Heart left ventricle (tissue), 16 donors: Measurements from ENCODE around the gene MED16. TPM values are rescaled to one million over a fixed set of nuclear protein-coding genes. Genes with fewer than 3 reads are reported as not detected.
A peak's percentile ranks its signal among the peaks of the same experiment; 100 is the strongest.

ENCODE experiments used
- ATAC-seq, 4 donors: fragments of 200-7000 bp; cut with Tn5 transposase; one replicate each; pipeline ENCODE4 v1.9.1; 2020 to 2022; ENCODE audit warnings: moderate library complexity in 4 of 4, mild to moderate bottlenecking in 3 of 4, moderate number of reproducible peaks in 1 of 4
- DNase-seq, 5 donors: peaks; one replicate each; pipeline ENCODE4 v3.0.0-alpha.2; 2020
- H3K27ac ChIP-seq, 12 donors: fragments of 200-600 bp; sonication (generic) in 4 of 12; one replicate each; pipeline versions ENCODE4 v1.5.0 to v1.8.0; 2016 to 2022; ENCODE audit warnings: mild to moderate bottlenecking in 2 of 12
- H3K27me3 ChIP-seq, 9 donors: fragments of 200-600 bp; sonication (generic) in 2 of 9; one replicate each; pipeline versions ENCODE4 v1.5.1 to v1.8.0; 2016 to 2022; ENCODE audit warnings: mild to moderate bottlenecking in 3 of 9
- H3K36me3 ChIP-seq, 9 donors: fragments of 200-600 bp; sonication (generic) in 2 of 9; one replicate each; pipeline versions ENCODE4 v1.5.0 to v1.8.0; 2018 to 2022; ENCODE audit warnings: mild to moderate bottlenecking in 2 of 9
- H3K4me1 ChIP-seq, 12 donors: fragments of 200-600 bp; sonication (generic) in 4 of 12; one replicate each; pipeline versions ENCODE4 v1.5.0 to v1.8.0; 2016 to 2022; ENCODE audit warnings: mild to moderate bottlenecking in 3 of 12
- H3K4me3 ChIP-seq, 12 donors: fragments of 200-600 bp; sonication (generic) in 4 of 12; one replicate each; pipeline versions ENCODE4 v1.5.0 to v1.8.0; 2017 to 2022; ENCODE audit warnings: mild to moderate bottlenecking in 9 of 12, moderate library complexity in 4 of 12
- H3K9me3 ChIP-seq, 12 donors: fragments of 200-600 bp; sonication (generic) in 4 of 12; one replicate each; pipeline versions ENCODE4 v1.5.0 to v1.8.0; 2016 to 2022; ENCODE audit warnings: mild to moderate bottlenecking in 1 of 12
- POLR2A ChIP-seq, 2 donors: fragments of 450-650 bp; IDR thresholded peaks; one replicate each; pipeline ENCODE4 v1.6.1; 2017; ENCODE audit warnings: antibody characterized with exemption in 2 of 2, mild to moderate bottlenecking in 2 of 2, moderate library complexity in 2 of 2
- WGBS, 4 donors: extraction: QIAGEN DNeasy Blood & Tissue Kit in 2 of 4; methylation state at CpG; one replicate each; pipeline versions ENCODE4 v1.1.5 to v1.1.7; 2013 to 2018; 5-methylcytosine and 5-hydroxymethylcytosine counted together
- intact Hi-C, 10 donors: fragments of 100-400 bp; cut with DNase I; formaldehyde crosslinking; loops; one replicate each; pipeline versions ENCODE4 v1.11.1 to v1.14.2; 2022
- polyA plus RNA-seq, 2 donors: library from polyadenylated mRNA; stranded (reverse); fragments of 200-250 nt; gene quantifications; one replicate each; pipeline ENCODE4 v1.2.3, GENCODE V29; 2013
- total RNA-seq, 9 donors: library from RNA; depleted of rRNA in 2 of 9; stranded (reverse); fragments of >200 nt in 2 of 9; fragmentation: NEBNext Ultra II Directional in 3 of 9; extraction: Animal tissue kit (Norgen Biotek cat#: 25700) in 3 of 9; gene quantifications; one replicate each; pipeline versions ENCODE4 v1.1.0 to v1.2.4, GENCODE V29; 2016 to 2023
- TF ChIP-seq, protein P1 (sequence below), 12 donors: fragments of 200-600 bp; sonication (generic) in 4 of 12; IDR thresholded peaks; one replicate each; pipeline versions ENCODE4 v1.5.0 to v1.8.0; 2018 to 2022; ENCODE audit warnings: antibody characterized with exemption in 12 of 12, mild to moderate bottlenecking in 5 of 12
- donor health status: ischemic (EF 13 %, LVEDD 7.1; RV severe dilation, severe dysfunction).
- donor health status: healthy with polysubstance abuse.
- donor health status: DM: no; HTN: yes; CAD: no.
- donor health status: DM: no; HTN: no; CAD: no.
- donor health status: ischemic (EF 25% LVEDD 6.9; RV normal size, moderate dysfunction).
- donor health status: ischemic (EF 25% LVEDD 5.7; RV mildly dilated, moderate dysfunction).
- donor health status: healthy.
- donor health status: DM: yes; HTN: yes; CAD: no.
- donor health status: ischemic (EF 35%, LVEDD 5.7; RV mildly dilated, moderate dysfunction).
- donor health status: nonischemic (EF 11% LVEDD 7.7; RV severe dilation, severe dysfunction).
- donor health status: DM: yes; HTN: yes; CAD: no.
- donor health status: PGD.
- donor health status: ischemic (EF 29% LVEDD 5.4; RV normal size, mild dysfunction).
- donor health status: nonischemic (EF 23%, LVEDD 6.1; RV moderate dilation, normal function).

Gene MED16
- total and polyA plus RNA-seq, 11 donors, result 17.5 to 41.9 (median 26.2) TPM

DNA sequence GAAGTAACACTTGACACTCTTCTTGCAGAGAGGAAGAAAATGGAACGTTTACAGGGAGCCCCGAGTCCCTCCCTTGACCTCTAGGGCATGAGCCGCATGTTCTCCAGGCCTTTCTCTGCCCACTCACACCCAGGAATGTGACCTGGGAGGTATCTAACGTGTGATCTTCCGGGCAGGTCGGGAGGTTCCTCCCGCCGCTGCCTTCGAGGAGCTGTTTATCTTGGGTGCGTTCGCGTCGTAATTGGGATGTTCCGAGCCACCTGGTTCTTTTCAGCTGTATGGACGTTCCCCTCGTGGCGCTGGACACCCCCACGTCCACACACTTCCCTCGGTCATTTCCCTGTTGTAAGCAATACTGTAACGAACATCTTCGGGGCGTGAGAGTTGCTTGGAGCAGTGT, 46.5 kb upstream of the MED16 start:
- no peaks in the 10 kb centered on the region for H3K27me3 ChIP-seq
- peaks cover 0 to 36% (median 14%) of the 10 kb centered on the region in 12 donors for H3K4me1 ChIP-seq
- intact Hi-C loops, result loop anchor here in 1 of 10 donors (5.0 kb wide), 1 partner anchor 38 kb away; no protein-coding TSS in a partner anchor
- no peak overlapping the region for H3K27ac ChIP-seq
- H3K4me3 ChIP-seq, result no peak overlapping the region
- peak in 1 of 5 donors; percentile 6 for DNase-seq
- no peak for TF ChIP-seq POLR2A (IDR thresholded peaks at IDR 0.05)
- TF ChIP-seq, protein P1, sequence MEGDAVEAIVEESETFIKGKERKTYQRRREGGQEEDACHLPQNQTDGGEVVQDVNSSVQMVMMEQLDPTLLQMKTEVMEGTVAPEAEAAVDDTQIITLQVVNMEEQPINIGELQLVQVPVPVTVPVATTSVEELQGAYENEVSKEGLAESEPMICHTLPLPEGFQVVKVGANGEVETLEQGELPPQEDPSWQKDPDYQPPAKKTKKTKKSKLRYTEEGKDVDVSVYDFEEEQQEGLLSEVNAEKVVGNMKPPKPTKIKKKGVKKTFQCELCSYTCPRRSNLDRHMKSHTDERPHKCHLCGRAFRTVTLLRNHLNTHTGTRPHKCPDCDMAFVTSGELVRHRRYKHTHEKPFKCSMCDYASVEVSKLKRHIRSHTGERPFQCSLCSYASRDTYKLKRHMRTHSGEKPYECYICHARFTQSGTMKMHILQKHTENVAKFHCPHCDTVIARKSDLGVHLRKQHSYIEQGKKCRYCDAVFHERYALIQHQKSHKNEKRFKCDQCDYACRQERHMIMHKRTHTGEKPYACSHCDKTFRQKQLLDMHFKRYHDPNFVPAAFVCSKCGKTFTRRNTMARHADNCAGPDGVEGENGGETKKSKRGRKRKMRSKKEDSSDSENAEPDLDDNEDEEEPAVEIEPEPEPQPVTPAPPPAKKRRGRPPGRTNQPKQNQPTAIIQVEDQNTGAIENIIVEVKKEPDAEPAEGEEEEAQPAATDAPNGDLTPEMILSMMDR (IDR thresholded peaks at IDR 0.05), result no peak
- WGBS, 4 donors, result 91 to 94% (median 92%) methylated on average over 22 of the region's 22 CpGs
- peaks cover 0 to 4% (median 0%) of the 10 kb centered on the region in 12 donors for H3K9me3 ChIP-seq
- no peak for ATAC-seq
- peaks cover 0 to 10% (median 0%) of the 10 kb centered on the region in 9 donors for H3K36me3 ChIP-seq

DNA sequence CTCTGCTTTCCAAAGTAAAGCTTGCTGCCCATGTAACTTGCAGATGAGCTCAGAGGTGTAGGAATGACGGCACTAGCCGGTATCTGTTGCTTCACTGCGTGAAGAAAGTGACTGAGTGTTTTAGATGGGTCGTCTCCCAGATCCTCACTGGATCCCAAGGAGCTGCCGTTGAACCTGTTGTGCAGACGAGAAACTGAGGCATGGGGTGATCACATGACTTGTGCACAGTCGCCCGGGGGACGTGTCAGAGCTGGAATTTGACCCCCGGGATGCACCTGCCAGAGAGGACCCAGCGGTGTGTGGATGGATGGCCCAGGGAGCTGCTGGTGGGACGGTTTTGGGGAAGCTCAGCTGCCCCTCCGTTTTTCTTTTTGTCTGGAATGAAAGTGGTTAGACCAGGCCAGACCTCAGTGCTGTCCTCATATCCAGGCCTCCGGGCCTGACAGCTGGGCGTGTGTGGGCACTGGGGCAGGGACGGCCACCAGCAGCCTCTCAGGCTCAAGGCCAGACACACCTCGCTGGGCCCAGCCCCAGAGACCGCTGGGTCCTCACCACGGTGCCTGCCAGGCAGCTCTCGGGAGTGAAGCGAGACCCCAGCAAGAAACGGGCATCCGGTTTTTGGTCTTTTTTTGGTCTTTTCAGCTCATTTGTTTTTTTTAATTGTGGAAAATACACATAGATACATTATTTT, 45.4 kb upstream of the MED16 start:
- 89 to 93% (median 91%) methylated on average over 19 to 23 of the region's 23 CpGs for WGBS, 4 donors
- Histone ChIP-seq H3K4me1 (peaks cover 0 to 46% (median 24%) of the 10 kb centered on the region in 12 donors), H3K27ac (no peak overlapping the region), H3K4me3 (no peak overlapping the region), H3K9me3 (peaks cover 0 to 2% (median 0%) of the 10 kb centered on the region in 12 donors), H3K27me3 (no peaks in the 10 kb centered on the region), H3K36me3 (peaks cover 0 to 10% (median 0%) of the 10 kb centered on the region in 9 donors)
- no peak for DNase-seq
- intact Hi-C loops, result loop anchor here in 1 of 10 donors (5.0 kb wide), 1 partner anchor 39 kb away; no protein-coding TSS in a partner anchor
- no peak for ATAC-seq
- TF ChIP-seq POLR2A (IDR thresholded peaks at IDR 0.05), result no peak
- TF ChIP-seq, protein P1 (IDR thresholded peaks at IDR 0.05), result no peak

DNA sequence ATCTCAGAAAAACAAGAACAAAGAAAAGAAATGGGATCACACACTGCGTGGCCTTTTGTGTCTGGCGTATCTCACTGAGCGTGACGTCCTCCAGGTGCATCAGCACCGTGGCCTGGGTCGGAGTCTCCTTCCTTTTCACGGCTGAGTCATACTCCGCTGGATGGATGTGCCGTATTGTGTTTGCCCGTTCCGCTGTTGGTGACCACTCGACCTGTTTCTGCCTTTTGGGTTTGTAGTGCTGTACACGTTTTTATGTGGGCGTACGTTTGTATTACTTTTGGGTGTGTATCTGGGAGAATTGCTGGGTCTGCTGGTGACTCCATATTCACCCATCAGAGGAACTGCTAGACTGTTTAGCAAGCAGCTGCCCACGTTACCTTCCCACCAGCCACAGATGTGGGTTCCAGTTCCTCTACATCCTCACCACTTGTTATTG, 44.3 kb upstream of the MED16 start:
- WGBS, 4 donors, result 90 to 96% (median 94%) methylated on average over 16 of the region's 16 CpGs
- no peaks in the 10 kb centered on the region for H3K36me3 ChIP-seq
- peaks cover 4 to 57% (median 35%) of the 10 kb centered on the region in 12 donors for H3K4me1 ChIP-seq
- ATAC-seq (no peak), DNase-seq (no peak)
- intact Hi-C loops, result loop anchor here in 1 of 10 donors (5.0 kb wide), 1 partner anchor 40 kb away; no protein-coding TSS in a partner anchor
- H3K9me3 ChIP-seq, result no peaks in the 10 kb centered on the region
- no peak for TF ChIP-seq POLR2A (IDR thresholded peaks at IDR 0.05)
- TF ChIP-seq, protein P1 (IDR thresholded peaks at IDR 0.05), result no peak
- no peaks in the 10 kb centered on the region for H3K27me3 ChIP-seq
- no peak overlapping the region for H3K27ac ChIP-seq
- H3K4me3 ChIP-seq, result no peak overlapping the region

DNA sequence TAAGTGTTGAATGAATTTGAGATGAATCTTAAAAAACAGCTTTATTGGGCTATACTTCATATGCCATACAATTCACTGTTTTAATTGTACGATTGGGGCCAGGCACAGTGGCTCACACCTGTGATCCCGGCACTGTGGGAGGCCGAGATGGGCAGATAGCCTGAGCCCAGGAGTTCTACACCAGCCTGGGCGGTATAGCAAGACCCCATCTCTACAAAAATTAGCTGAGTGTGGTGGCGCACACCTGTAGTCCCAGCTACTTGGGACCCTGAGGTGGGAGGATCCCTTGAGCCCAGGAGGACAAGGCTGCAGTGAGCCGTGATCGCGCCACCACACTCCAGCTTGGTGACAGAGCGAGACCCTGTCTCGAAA, 43.2 kb upstream of the MED16 start:
- H3K27me3 ChIP-seq, result no peaks in the 10 kb centered on the region
- H3K4me3 ChIP-seq, result no peak overlapping the region
- H3K9me3 ChIP-seq, result no peaks in the 10 kb centered on the region
- no peak for ATAC-seq
- no peaks in the 10 kb centered on the region for H3K36me3 ChIP-seq
- intact Hi-C loops, result loop anchor here in 1 of 10 donors (5.0 kb wide), 1 partner anchor 41 kb away; no protein-coding TSS in a partner anchor
- peaks cover 4 to 57% (median 32%) of the 10 kb centered on the region in 12 donors for H3K4me1 ChIP-seq
- no peak for TF ChIP-seq POLR2A (IDR thresholded peaks at IDR 0.05)
- TF ChIP-seq, protein P1 (IDR thresholded peaks at IDR 0.05), result no peak
- no peak for DNase-seq
- 93 to 98% (median 98%) methylated on average over 9 to 10 of the region's 10 CpGs for WGBS, 4 donors
- no peak overlapping the region for H3K27ac ChIP-seq
